ENCODE measurements around the gene CBY1.

- TF ChIP-seq CTCF (conservative IDR thresholded peaks at IDR 0.05; ENCODE audit: low read length), result no peak
- TF ChIP-seq EZH2phosphoT487 (IDR thresholded peaks at IDR 0.05; ENCODE audit: borderline replicate concordance), result no peak
Measured at GRCh38 chr22:38707346-38707745, 50.9 kb downstream of the CBY1 start.
